Measurements from ENCODE around the gene SLC2A1. TPM values are rescaled to one million over a fixed set of nuclear protein-coding genes. Genes with fewer than 3 reads are reported as not detected.

SLC2A1 gene
- total and polyA plus RNA-seq, 9 of the 15 experiments (the other 6 are each of a cell fraction or from before 2014, with no cell fraction given), result 12.6 to 153 (median 48.0) TPM

- H4K20me1 ChIP-seq (replicated peaks; ENCODE audit: control insufficient read depth, insufficient read depth, low read length), result no peaks in the 10 kb centered on the region
- WGBS (ENCODE audit: insufficient coverage, low coverage, missing lambda C conversion rate), result 57% methylated on average over 4 of the region's 4 CpGs
- peaks cover 12 to 14% of the 10 kb centered on the region in 2 experiments for H3K4me1 ChIP-seq (replicated peaks in 1 of 2; ENCODE audit: control insufficient read depth in 2 of 2, insufficient read depth in 2 of 2, low read length in 2 of 2)
- no peaks in the 10 kb centered on the region for H3K79me2 ChIP-seq (ENCODE audit: control insufficient read depth, insufficient read depth, low read length)
- in situ Hi-C loops (cut with MboI), result no loop called here
- intact Hi-C loops (cut with micrococcal nuclease), result no loop called here
- no peak overlapping the region for H3K9ac ChIP-seq (ENCODE audit: insufficient read depth in 1 of 2, low read depth in 2 of 2, low read length in 2 of 2)
- ATAC-seq, result no peak
- H3K27ac ChIP-seq (ENCODE audit: extremely low read depth, low read depth, low read length), result no peak overlapping the region
- H3K9me3 ChIP-seq (replicated peaks; ENCODE audit: control insufficient read depth, insufficient read depth, low read depth, low read length), result no peaks in the 10 kb centered on the region
- no TSS peak for BruUV-seq (replicated peaks)
- H2AFZ ChIP-seq (ENCODE audit: low read depth, low read length), result no peak overlapping the region
- no peak for FAIRE-seq
- H3K27me3 ChIP-seq (ENCODE audit: control insufficient read depth in 2 of 2, insufficient read depth in 2 of 2, low read length in 2 of 2), result no peaks in the 10 kb centered on the region
- H3K4me3 ChIP-seq, result no peak overlapping the region
- DNase-seq (ENCODE audit: extremely low read depth in 1 of 4, low spot score in 3 of 4), result no peak
- no peaks in the 10 kb centered on the region; the same call in 2 of the 3 replicates for H3K36me3 ChIP-seq (ENCODE audit: control insufficient read depth, insufficient read depth, low read length)
- H3K9me1 ChIP-seq (ENCODE audit: control insufficient read depth, insufficient read depth, low read length), result no peaks in the 10 kb centered on the region
- CTCF ChIA-PET (ENCODE audit: low intra/inter-chr PET ratio), result no interaction called here
- no peak overlapping the region for H3K4me2 ChIP-seq (ENCODE audit: insufficient read depth, low read length)
- POLR2A ChIA-PET, result interaction anchor here (0.7 to 2.4 kb wide), 6 partner anchors 8 to 36 kb away, joined by 3 to 8 read pairs (median 4); no protein-coding TSS in a partner anchor
- TF ChIP-seq CBX5 (IDR thresholded peaks at IDR 0.05; ENCODE audit: borderline replicate concordance, low read depth) (no peak), FOSL1 (tag; conservative IDR thresholded peaks at IDR 0.05) (peak; percentile 63), KLF13 (tag; IDR thresholded peaks at IDR 0.05; ENCODE audit: borderline replicate concordance, low read depth) (no peak), ZFP91 (CRISPR knock-in tag; IDR thresholded peaks at IDR 0.05) (no peak), BRD9 (IDR thresholded peaks at IDR 0.05; ENCODE audit: low read depth, partially characterized antibody) (no peak), REST (IDR thresholded peaks at IDR 0.05; ENCODE audit: borderline replicate concordance) (no peak), REST (CRISPR knock-in tag; IDR thresholded peaks at IDR 0.05; ENCODE audit: low read depth) (no peak), SUPT5H (IDR thresholded peaks at IDR 0.05) (no peak), E2F8 (IDR thresholded peaks at IDR 0.05; ENCODE audit: low read depth, partially characterized antibody) (no peak)
Measured at GRCh38 chr1:42971841-42972291, 13.2 kb upstream of the SLC2A1 start.
